Measurements from ENCODE around the gene DLG4.

Gene DLG4

DNA sequence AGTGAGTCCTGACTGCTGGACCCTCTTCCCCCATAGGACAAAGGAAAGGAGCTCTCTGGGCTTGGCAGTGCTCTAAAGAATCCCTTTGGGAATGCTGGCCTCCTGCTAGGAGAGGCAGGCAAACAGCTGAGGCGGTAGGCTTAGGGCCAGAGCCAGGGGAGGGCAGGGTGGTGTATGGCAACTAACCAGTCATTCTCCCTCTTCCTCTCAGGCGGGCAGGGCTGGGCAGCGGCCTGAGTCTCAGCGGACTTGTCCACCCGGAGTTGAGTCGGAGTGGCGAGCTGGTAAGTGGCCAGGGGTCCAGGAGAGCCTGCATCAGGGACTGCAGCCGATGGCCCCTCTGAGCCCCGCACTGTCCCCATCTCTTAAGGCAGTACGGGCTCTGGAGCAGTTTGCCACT is 4.5 kb upstream of the DLG4 start:
- no peak overlapping the region for H3K27ac ChIP-seq
- no peak overlapping the region for H2AFZ ChIP-seq (ENCODE audit: low read depth)
- TF ChIP-seq, protein P1, sequence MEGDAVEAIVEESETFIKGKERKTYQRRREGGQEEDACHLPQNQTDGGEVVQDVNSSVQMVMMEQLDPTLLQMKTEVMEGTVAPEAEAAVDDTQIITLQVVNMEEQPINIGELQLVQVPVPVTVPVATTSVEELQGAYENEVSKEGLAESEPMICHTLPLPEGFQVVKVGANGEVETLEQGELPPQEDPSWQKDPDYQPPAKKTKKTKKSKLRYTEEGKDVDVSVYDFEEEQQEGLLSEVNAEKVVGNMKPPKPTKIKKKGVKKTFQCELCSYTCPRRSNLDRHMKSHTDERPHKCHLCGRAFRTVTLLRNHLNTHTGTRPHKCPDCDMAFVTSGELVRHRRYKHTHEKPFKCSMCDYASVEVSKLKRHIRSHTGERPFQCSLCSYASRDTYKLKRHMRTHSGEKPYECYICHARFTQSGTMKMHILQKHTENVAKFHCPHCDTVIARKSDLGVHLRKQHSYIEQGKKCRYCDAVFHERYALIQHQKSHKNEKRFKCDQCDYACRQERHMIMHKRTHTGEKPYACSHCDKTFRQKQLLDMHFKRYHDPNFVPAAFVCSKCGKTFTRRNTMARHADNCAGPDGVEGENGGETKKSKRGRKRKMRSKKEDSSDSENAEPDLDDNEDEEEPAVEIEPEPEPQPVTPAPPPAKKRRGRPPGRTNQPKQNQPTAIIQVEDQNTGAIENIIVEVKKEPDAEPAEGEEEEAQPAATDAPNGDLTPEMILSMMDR (conservative IDR thresholded peaks at IDR 0.05; ENCODE audit: low read depth, low read length) = no peak
- no peaks in the 10 kb centered on the region for H3K4me1 ChIP-seq (ENCODE audit: low read depth, poor library complexity, severe bottlenecking)
- H3K27me3 ChIP-seq (ENCODE audit: insufficient read depth, low read depth) = no peaks in the 10 kb centered on the region
- no peak overlapping the region for H3K4me2 ChIP-seq
- H3K9ac ChIP-seq = no peak overlapping the region
- H3K79me2 ChIP-seq (ENCODE audit: insufficient read depth, low read depth) = no peaks in the 10 kb centered on the region
- no peak overlapping the region for H3K4me3 ChIP-seq (IDR thresholded peaks at IDR 0.05; ENCODE audit: insufficient read depth, low read depth, low read length)
- no peaks in the 10 kb centered on the region for H4K20me1 ChIP-seq (ENCODE audit: insufficient read depth)
- H3K36me3 ChIP-seq (ENCODE audit: insufficient read depth) = no peaks in the 10 kb centered on the region

DNA sequence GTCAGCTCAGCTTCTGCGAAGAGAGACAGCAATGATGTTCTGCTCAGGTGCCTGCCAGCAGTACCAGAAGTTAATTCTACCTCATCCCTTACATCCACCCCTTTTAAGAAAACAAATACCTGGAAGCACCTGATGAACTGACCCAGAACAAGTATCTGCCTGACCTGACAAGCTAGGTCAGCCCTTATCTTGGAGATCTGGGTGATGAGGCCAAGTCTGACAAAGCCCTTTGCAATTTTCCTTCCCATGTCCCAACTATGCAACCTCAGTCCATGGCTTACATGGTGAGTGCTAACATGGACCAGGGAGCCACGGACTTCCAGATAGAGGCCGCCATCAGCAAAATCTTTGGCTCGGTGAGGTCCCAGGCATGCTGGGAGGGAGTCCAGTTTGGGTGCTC is 3.7 kb upstream of the DLG4 start:
- no peaks in the 10 kb centered on the region for H3K4me1 ChIP-seq (ENCODE audit: low read depth, poor library complexity, severe bottlenecking)
- H2AFZ ChIP-seq (ENCODE audit: low read depth) = no peak overlapping the region
- H3K4me2 ChIP-seq = no peak overlapping the region
- H3K79me2 ChIP-seq (ENCODE audit: insufficient read depth, low read depth) = no peaks in the 10 kb centered on the region
- H4K20me1 ChIP-seq (ENCODE audit: insufficient read depth) = no peaks in the 10 kb centered on the region
- TF ChIP-seq, protein P1 (conservative IDR thresholded peaks at IDR 0.05; ENCODE audit: low read depth, low read length) = no peak
- H3K9ac ChIP-seq = no peak overlapping the region
- H3K27ac ChIP-seq = no peak overlapping the region
- H3K27me3 ChIP-seq (ENCODE audit: insufficient read depth, low read depth) = no peaks in the 10 kb centered on the region
- no peaks in the 10 kb centered on the region for H3K36me3 ChIP-seq (ENCODE audit: insufficient read depth)
- H3K4me3 ChIP-seq (IDR thresholded peaks at IDR 0.05; ENCODE audit: insufficient read depth, low read depth, low read length) = no peak overlapping the region

DNA sequence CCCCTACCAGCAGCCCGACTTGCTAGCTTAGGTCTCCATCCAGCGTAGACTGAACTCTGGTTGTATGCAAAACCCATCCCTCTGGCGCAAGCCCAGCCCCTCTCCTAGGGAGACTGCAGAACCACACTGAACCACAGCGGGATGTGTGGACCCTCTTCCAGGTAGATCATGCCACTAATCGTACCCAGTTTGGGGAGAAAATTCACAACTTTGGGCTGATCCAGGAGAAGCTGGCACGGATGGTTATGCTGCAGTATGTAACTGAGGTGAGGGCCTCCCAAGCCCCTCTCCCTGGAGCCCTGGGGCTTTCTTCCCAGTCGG is 3.3 kb upstream of the DLG4 start:
- Histone ChIP-seq H3K27me3 (ENCODE audit: insufficient read depth, low read depth) (no peaks in the 10 kb centered on the region), H2AFZ (ENCODE audit: low read depth) (no peak overlapping the region), H3K79me2 (ENCODE audit: insufficient read depth, low read depth) (no peaks in the 10 kb centered on the region), H3K27ac (no peak overlapping the region), H3K9ac (no peak overlapping the region), H3K4me2 (no peak overlapping the region), H3K4me3 (IDR thresholded peaks at IDR 0.05; ENCODE audit: insufficient read depth, low read depth, low read length) (no peak overlapping the region), H3K36me3 (ENCODE audit: insufficient read depth) (no peaks in the 10 kb centered on the region), H4K20me1 (ENCODE audit: insufficient read depth) (no peaks in the 10 kb centered on the region), H3K4me1 (ENCODE audit: low read depth, poor library complexity, severe bottlenecking) (no peaks in the 10 kb centered on the region)
- TF ChIP-seq, protein P1 (conservative IDR thresholded peaks at IDR 0.05; ENCODE audit: low read depth, low read length) = no peak

DNA sequence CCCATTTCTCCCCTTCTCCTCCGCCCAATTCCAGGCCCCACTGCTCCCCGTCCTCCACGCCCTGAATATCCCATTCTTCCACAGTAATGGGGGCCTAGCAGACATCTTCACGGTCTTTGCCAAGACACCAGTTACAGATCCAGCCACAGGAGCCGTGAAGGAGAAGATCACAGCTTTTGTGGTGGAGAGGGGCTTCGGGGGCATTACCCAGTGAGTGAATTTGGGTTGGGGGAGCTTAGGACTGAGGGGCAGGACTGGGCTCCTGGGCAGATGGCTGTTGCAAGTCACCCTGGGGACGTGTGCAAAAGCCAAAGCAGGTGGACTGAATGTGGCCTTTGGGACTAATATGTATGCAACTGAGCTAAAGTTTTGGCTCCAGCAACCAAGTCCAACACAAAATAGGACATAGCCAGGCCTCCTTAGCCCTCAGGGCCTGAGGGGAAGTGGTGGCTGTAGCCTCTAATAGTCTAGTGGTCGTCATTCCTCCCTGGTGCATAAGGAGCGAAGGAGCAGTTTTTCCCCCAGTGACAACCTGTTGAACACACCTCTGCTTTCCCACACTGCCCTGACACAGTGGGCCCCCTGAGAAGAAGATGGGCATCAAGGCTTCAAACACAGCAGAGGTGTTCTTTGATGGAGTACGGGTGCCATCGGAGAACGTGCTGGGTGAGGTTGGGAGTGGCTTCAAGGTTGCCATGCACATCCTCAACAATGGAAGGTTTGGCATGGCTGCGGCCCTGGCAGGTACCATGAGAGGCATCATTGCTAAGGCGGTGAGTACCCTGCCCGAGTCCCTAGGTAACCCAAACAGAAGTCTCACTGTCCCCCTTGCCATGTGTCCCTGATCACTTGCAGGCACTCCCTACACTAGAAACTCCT is 2.7 kb upstream of the DLG4 start:
- no peaks in the 10 kb centered on the region for H3K36me3 ChIP-seq (ENCODE audit: insufficient read depth)
- H4K20me1 ChIP-seq (ENCODE audit: insufficient read depth) = no peaks in the 10 kb centered on the region
- no peak overlapping the region for H3K4me3 ChIP-seq (IDR thresholded peaks at IDR 0.05; ENCODE audit: insufficient read depth, low read depth, low read length)
- H2AFZ ChIP-seq (ENCODE audit: low read depth) = no peak overlapping the region
- H3K27me3 ChIP-seq (ENCODE audit: insufficient read depth, low read depth) = no peaks in the 10 kb centered on the region
- no peak overlapping the region for H3K9ac ChIP-seq
- TF ChIP-seq, protein P1 (conservative IDR thresholded peaks at IDR 0.05; ENCODE audit: low read depth, low read length) = no peak
- no peaks in the 10 kb centered on the region for H3K4me1 ChIP-seq (ENCODE audit: low read depth, poor library complexity, severe bottlenecking)
- H3K27ac ChIP-seq = no peak overlapping the region
- no peaks in the 10 kb centered on the region for H3K79me2 ChIP-seq (ENCODE audit: insufficient read depth, low read depth)
- no peak overlapping the region for H3K4me2 ChIP-seq
